ENCODE results near the gene ADAMTS2. TPM values are rescaled to one million over a fixed set of nuclear protein-coding genes. Genes with fewer than 3 reads are reported as not detected.

Gene ADAMTS2
- total and polyA plus RNA-seq, 2 donors (not counting 1 experiment from before 2014, with no cell fraction given), result 16.2 to 70.2 TPM

DNA sequence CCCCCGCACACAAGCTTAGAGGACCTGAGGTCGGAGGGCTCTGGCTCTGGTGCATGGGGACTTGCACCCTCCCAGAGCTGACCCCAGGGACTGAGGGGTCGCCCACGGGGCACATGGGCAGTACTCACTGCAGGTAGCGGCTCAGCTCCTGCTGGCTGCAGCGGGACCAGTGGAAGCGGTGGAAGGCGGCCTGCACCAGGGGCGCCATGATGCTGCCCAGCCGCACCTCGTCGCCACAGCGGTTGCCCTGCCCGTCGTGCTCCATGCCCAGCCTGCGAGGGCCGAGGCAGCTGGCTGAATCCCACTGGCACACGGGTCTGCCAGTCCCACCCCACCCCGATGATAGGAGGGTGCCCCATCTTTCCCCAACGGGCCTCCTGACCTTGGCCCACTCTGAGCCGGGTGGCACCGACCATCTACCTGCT lies 191.3 kb downstream of the ADAMTS2 start:
- Histone ChIP-seq H3K79me2 (ENCODE audit: control insufficient read depth, insufficient read depth, low read length) (no peaks in the 10 kb centered on the region), H3K4me2 (ENCODE audit: extremely low read depth, insufficient read depth, low read length) (no peak overlapping the region), H2AFZ (ENCODE audit: low read length) (no peak overlapping the region), H4K20me1 (ENCODE audit: control insufficient read depth, extremely low read depth, insufficient read depth, low read length) (no peaks in the 10 kb centered on the region), H3K27me3 (ENCODE audit: control insufficient read depth, insufficient read depth, low read length) (no peaks in the 10 kb centered on the region), H3K4me3 (replicated peaks in 1 of 4; ENCODE audit: control extremely low read depth in 1 of 4, insufficient read depth in 1 of 4, low read depth in 3 of 4, low read length in 4 of 4) (no peak overlapping the region), H3K36me3 (ENCODE audit: control insufficient read depth, insufficient read depth, low read length) (peaks cover 15% of the 10 kb centered on the region), H3K9me3 (ENCODE audit: control insufficient read depth, insufficient read depth, low read depth, low read length) (no peaks in the 10 kb centered on the region), H3K4me1 (ENCODE audit: control insufficient read depth, extremely low read depth, insufficient read depth, low read length) (no peaks in the 10 kb centered on the region), H3K27ac (ENCODE audit: insufficient read depth, low read length) (no peak overlapping the region), H3K9ac (ENCODE audit: insufficient read depth, low read length) (no peak overlapping the region)
- no peak for DNase-seq (ENCODE audit: low read depth in 2 of 2)
- TF ChIP-seq, protein P1, sequence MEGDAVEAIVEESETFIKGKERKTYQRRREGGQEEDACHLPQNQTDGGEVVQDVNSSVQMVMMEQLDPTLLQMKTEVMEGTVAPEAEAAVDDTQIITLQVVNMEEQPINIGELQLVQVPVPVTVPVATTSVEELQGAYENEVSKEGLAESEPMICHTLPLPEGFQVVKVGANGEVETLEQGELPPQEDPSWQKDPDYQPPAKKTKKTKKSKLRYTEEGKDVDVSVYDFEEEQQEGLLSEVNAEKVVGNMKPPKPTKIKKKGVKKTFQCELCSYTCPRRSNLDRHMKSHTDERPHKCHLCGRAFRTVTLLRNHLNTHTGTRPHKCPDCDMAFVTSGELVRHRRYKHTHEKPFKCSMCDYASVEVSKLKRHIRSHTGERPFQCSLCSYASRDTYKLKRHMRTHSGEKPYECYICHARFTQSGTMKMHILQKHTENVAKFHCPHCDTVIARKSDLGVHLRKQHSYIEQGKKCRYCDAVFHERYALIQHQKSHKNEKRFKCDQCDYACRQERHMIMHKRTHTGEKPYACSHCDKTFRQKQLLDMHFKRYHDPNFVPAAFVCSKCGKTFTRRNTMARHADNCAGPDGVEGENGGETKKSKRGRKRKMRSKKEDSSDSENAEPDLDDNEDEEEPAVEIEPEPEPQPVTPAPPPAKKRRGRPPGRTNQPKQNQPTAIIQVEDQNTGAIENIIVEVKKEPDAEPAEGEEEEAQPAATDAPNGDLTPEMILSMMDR (conservative IDR thresholded peaks at IDR 0.05 in 1 of 2, IDR thresholded peaks at IDR 0.05 in 1 of 2; ENCODE audit: low read depth in 1 of 2, low read length in 2 of 2), result no peak
- TF ChIP-seq EZH2 (IDR thresholded peaks at IDR 0.05; ENCODE audit: low read length, missing control alignments), result no peak

DNA sequence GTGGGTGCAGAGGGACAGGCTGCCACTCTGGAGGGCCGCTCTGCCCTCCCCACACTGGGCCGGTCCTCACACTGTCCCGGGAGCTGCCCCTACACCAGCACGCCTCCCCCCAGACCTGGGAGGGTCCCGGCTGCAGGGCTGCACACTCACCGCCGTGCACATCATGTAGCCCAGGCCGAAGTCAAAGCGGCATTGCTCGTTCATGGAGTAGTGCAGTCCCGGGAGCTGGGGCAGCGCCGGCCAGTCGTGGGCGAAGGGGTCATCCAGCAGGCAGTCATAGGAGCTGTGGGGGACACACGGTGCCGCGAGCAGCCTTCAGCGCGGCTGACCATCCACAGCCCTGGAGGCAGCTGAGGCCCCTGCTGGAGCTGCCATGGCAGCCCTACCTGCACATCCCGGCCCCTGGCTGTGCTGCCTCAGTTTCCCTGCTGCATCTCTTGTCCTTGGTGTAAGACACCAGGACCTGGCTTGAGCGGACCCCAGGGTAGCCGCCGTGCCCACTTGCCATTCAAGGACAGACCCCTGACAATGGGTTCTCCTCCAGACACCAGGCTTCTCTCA lies 191.8 kb downstream of the ADAMTS2 start:
- H4K20me1 ChIP-seq (ENCODE audit: control insufficient read depth, extremely low read depth, insufficient read depth, low read length), result no peaks in the 10 kb centered on the region
- H3K27ac ChIP-seq (ENCODE audit: insufficient read depth, low read length), result no peak overlapping the region
- H3K9ac ChIP-seq (ENCODE audit: insufficient read depth, low read length), result no peak overlapping the region
- no peak for DNase-seq (ENCODE audit: low read depth in 2 of 2)
- H3K9me3 ChIP-seq (ENCODE audit: control insufficient read depth, insufficient read depth, low read depth, low read length), result no peaks in the 10 kb centered on the region
- no peak for TF ChIP-seq EZH2 (IDR thresholded peaks at IDR 0.05; ENCODE audit: low read length, missing control alignments)
- TF ChIP-seq, protein P1 (conservative IDR thresholded peaks at IDR 0.05 in 1 of 2, IDR thresholded peaks at IDR 0.05 in 1 of 2; ENCODE audit: low read depth in 1 of 2, low read length in 2 of 2), result no peak
- no peak overlapping the region for H2AFZ ChIP-seq (ENCODE audit: low read length)
- no peak overlapping the region for H3K4me2 ChIP-seq (ENCODE audit: extremely low read depth, insufficient read depth, low read length)
- H3K27me3 ChIP-seq (ENCODE audit: control insufficient read depth, insufficient read depth, low read length), result no peaks in the 10 kb centered on the region
- peaks cover 15% of the 10 kb centered on the region for H3K36me3 ChIP-seq (ENCODE audit: control insufficient read depth, insufficient read depth, low read length)
- H3K79me2 ChIP-seq (ENCODE audit: control insufficient read depth, insufficient read depth, low read length), result no peaks in the 10 kb centered on the region
- no peak overlapping the region for H3K4me3 ChIP-seq (replicated peaks in 1 of 4; ENCODE audit: control extremely low read depth in 1 of 4, insufficient read depth in 1 of 4, low read depth in 3 of 4, low read length in 4 of 4)
- no peaks in the 10 kb centered on the region for H3K4me1 ChIP-seq (ENCODE audit: control insufficient read depth, extremely low read depth, insufficient read depth, low read length)

DNA sequence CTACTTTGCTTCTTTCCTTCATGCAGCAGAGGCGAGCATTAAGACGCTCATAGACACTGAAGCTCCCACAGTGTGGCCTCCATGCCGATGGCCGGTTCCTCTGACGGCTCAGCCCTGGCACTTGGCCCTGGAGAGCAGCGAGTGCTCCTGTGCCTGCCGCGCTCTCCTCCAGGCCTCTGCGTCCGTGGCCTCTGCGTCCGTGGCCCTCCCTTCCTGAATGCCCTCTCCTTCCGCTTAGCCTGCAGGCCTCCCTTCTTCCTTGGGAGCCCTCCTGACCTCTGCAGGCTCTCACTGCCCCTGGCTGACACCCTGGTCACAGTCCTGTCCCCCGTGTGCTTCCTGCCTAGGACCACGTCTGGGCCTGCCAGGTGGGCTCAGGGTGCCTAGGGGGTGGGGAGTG lies 192.3 kb downstream of the ADAMTS2 start:
- Histone ChIP-seq H2AFZ (ENCODE audit: low read length) (no peak overlapping the region), H4K20me1 (ENCODE audit: control insufficient read depth, extremely low read depth, insufficient read depth, low read length) (no peaks in the 10 kb centered on the region), H3K27ac (ENCODE audit: insufficient read depth, low read length) (no peak overlapping the region), H3K9me3 (ENCODE audit: control insufficient read depth, insufficient read depth, low read depth, low read length) (no peaks in the 10 kb centered on the region), H3K79me2 (ENCODE audit: control insufficient read depth, insufficient read depth, low read length) (no peaks in the 10 kb centered on the region), H3K4me3 (replicated peaks in 1 of 4; ENCODE audit: control extremely low read depth in 1 of 4, insufficient read depth in 1 of 4, low read depth in 3 of 4, low read length in 4 of 4) (no peak overlapping the region), H3K9ac (ENCODE audit: insufficient read depth, low read length) (no peak overlapping the region), H3K4me1 (ENCODE audit: control insufficient read depth, extremely low read depth, insufficient read depth, low read length) (no peaks in the 10 kb centered on the region), H3K27me3 (ENCODE audit: control insufficient read depth, insufficient read depth, low read length) (no peaks in the 10 kb centered on the region), H3K4me2 (ENCODE audit: extremely low read depth, insufficient read depth, low read length) (no peak overlapping the region), H3K36me3 (ENCODE audit: control insufficient read depth, insufficient read depth, low read length) (peaks cover 15% of the 10 kb centered on the region)
- DNase-seq (ENCODE audit: low read depth in 2 of 2), result no peak
- no peak for TF ChIP-seq EZH2 (IDR thresholded peaks at IDR 0.05; ENCODE audit: low read length, missing control alignments)
- TF ChIP-seq, protein P1 (conservative IDR thresholded peaks at IDR 0.05 in 1 of 2, IDR thresholded peaks at IDR 0.05 in 1 of 2; ENCODE audit: low read depth in 1 of 2, low read length in 2 of 2), result no peak
